H9 (cell line): Measurements from ENCODE around the gene EFNA5. TPM values are rescaled to one million over a fixed set of nuclear protein-coding genes. Genes with fewer than 3 reads are reported as not detected.
A peak's percentile ranks its signal among the peaks of the same experiment; 100 is the strongest.

Experiments used
- DNase-seq: peaks from one replicate; pipeline ENCODE4 v3.0.0-alpha.2; 2017
- H2AFZ ChIP-seq: one replicate; pipeline ENCODE4 v1.6.1; 2013; ENCODE audit warnings: mild to moderate bottlenecking, low read length, control low read depth, moderate library complexity
- H2AK5ac ChIP-seq: 2 replicates; pipeline ENCODE4 v1.6.1; 2013; ENCODE audit warnings: low read length, control low read depth, mixed read lengths; ENCODE audit not compliant: insufficient read length
- H2BK120ac ChIP-seq: one replicate; pipeline ENCODE4 v1.6.1; 2013; ENCODE audit warnings: low read depth, mild to moderate bottlenecking, low read length, control low read depth, inconsistent platforms; ENCODE audit not compliant: poor library complexity, severe bottlenecking
- H2BK12ac ChIP-seq: 2 replicates; pipeline ENCODE4 v1.6.1; 2013; ENCODE audit warnings: low read length, control low read depth, mixed read lengths, low read depth; ENCODE audit not compliant: insufficient read length
- H2BK15ac ChIP-seq: 2 replicates; pipeline ENCODE4 v1.6.1; 2013; ENCODE audit warnings: low read depth, low read length, control low read depth
- H2BK20ac ChIP-seq: one replicate; pipeline ENCODE4 v1.6.1; 2013; ENCODE audit warnings: low read depth, mild to moderate bottlenecking, low read length, control low read depth, inconsistent platforms; ENCODE audit not compliant: poor library complexity, severe bottlenecking
- H2BK5ac ChIP-seq: 2 replicates; pipeline ENCODE4 v1.6.1; 2013; ENCODE audit warnings: low read length, control low read depth, mixed read lengths; ENCODE audit not compliant: insufficient read length
- H3K14ac ChIP-seq: 2 replicates; pipeline ENCODE4 v1.6.1; 2013; ENCODE audit warnings: low read length, control low read depth; ENCODE audit not compliant: insufficient read depth
- H3K18ac ChIP-seq: 2 replicates; pipeline ENCODE4 v1.6.1; 2013; ENCODE audit warnings: low read depth, mild to moderate bottlenecking, mixed read lengths, low read length, control low read depth; ENCODE audit not compliant: insufficient read length
- H3K23ac ChIP-seq: 2 replicates; pipeline ENCODE4 v1.6.1; 2013; ENCODE audit warnings: low read length, control low read depth, mixed read lengths, low read depth; ENCODE audit not compliant: insufficient read length
- H3K23me2 ChIP-seq: 2 replicates; pipeline ENCODE4 v1.6.1; 2013; ENCODE audit warnings: low read depth, mild to moderate bottlenecking, mixed read lengths, low read length, control low read depth; ENCODE audit not compliant: insufficient read length, poor library complexity, severe bottlenecking
- H3K27ac ChIP-seq: 2 replicates; pipeline ENCODE4 v1.5.1; 2013; ENCODE audit warnings: low read length, control low read depth, mixed read lengths, low read depth; ENCODE audit not compliant: insufficient read length
- H3K27me3 ChIP-seq: 2 replicates; pipeline ENCODE4 v1.6.1; 2013; ENCODE audit warnings: low read length, control low read depth, inconsistent platforms; ENCODE audit not compliant: insufficient read depth
- H3K4ac ChIP-seq: 2 replicates; pipeline ENCODE4 v1.6.1; 2013; ENCODE audit warnings: low read depth, mild to moderate bottlenecking, control low read depth, inconsistent platforms, low read length, moderate library complexity
- H3K4me1 ChIP-seq: 2 replicates; pipeline ENCODE4 v1.6.1; 2013; ENCODE audit warnings: low read length, control low read depth, inconsistent platforms; ENCODE audit not compliant: insufficient read depth
- H3K4me2 ChIP-seq: 2 replicates; pipeline ENCODE4 v1.6.1; 2013; ENCODE audit warnings: low read length, control low read depth, mixed read lengths; ENCODE audit not compliant: insufficient read length, insufficient read depth
- H3K56ac ChIP-seq: 2 replicates; pipeline ENCODE4 v1.6.1; 2013; ENCODE audit warnings: low read depth, mild to moderate bottlenecking, mixed read lengths, low read length, control low read depth; ENCODE audit not compliant: insufficient read length
- H3K79me1 ChIP-seq: 2 replicates; pipeline ENCODE4 v1.6.1; 2013; ENCODE audit warnings: low read depth, mild to moderate bottlenecking, moderate library complexity, low read length, control low read depth, inconsistent platforms; ENCODE audit not compliant: insufficient read depth, poor library complexity, severe bottlenecking
- H3K79me2 ChIP-seq: 2 replicates; pipeline ENCODE4 v1.6.1; 2013; ENCODE audit warnings: low read length, control low read depth, inconsistent platforms; ENCODE audit not compliant: insufficient read depth
- H3K9ac ChIP-seq: 2 replicates; pipeline ENCODE4 v1.6.1; 2013; ENCODE audit warnings: low read length, control low read depth, mixed read lengths; ENCODE audit not compliant: insufficient read length; ENCODE audit errors: extremely low read depth
- H3K9me3 ChIP-seq: one replicate; pipeline ENCODE4 v1.6.1; 2013; ENCODE audit warnings: low read depth, low read length, inconsistent platforms; ENCODE audit not compliant: control insufficient read depth
- H3T11ph ChIP-seq: one replicate; pipeline ENCODE4 v1.6.1; 2013; ENCODE audit warnings: mild to moderate bottlenecking, low read length, control low read depth, inconsistent platforms
- H4K20me1 ChIP-seq: one replicate; pipeline ENCODE4 v1.6.1; 2013; ENCODE audit not compliant: control insufficient read depth, insufficient read length, insufficient read depth
- H4K5ac ChIP-seq: 2 replicates; pipeline ENCODE4 v1.6.1; 2013; ENCODE audit warnings: low read depth, mild to moderate bottlenecking, mixed read lengths, low read length, control low read depth; ENCODE audit not compliant: insufficient read length
- H4K8ac ChIP-seq: replicated peaks from 2 replicates; pipeline ENCODE4 v1.6.1; 2013; ENCODE audit warnings: low read length, control low read depth, mixed read lengths, low read depth; ENCODE audit not compliant: insufficient read length
- H4K91ac ChIP-seq: 2 replicates; pipeline ENCODE4 v1.6.1; 2013; ENCODE audit warnings: low read depth, mild to moderate bottlenecking, moderate library complexity, mixed read lengths, low read length, control low read depth; ENCODE audit not compliant: insufficient read length
- H3K27ac Mint-ChIP-seq, 3 experiments: 2 replicates in 2 of 3; 3 replicates in 1 of 3; pipeline ENCODE4 v1.8.0; 2020 to 2021; ENCODE audit warnings: mixed read lengths in 3 of 3, mild to moderate bottlenecking in 1 of 3, moderate library complexity in 1 of 3
- H3K27me3 Mint-ChIP-seq: 2 replicates; pipeline ENCODE4 v1.8.0; 2021; ENCODE audit warnings: low read depth, mild to moderate bottlenecking, moderate library complexity, mixed read lengths
- H3K36me3 Mint-ChIP-seq, 3 experiments: 2 replicates in 2 of 3; 3 replicates in 1 of 3; pipeline ENCODE4 v1.8.0; 2020 to 2021; ENCODE audit warnings: low read depth in 3 of 3, mixed read lengths in 3 of 3; ENCODE audit not compliant: insufficient read depth in 1 of 3
- H3K4me1 Mint-ChIP-seq, 2 experiments: 2 replicates each; pipeline ENCODE4 v1.8.0; 2020; ENCODE audit warnings: mixed read lengths in 2 of 2
- H3K4me3 Mint-ChIP-seq, 2 experiments: 2 replicates in 1 of 2; 3 replicates in 1 of 2; pipeline ENCODE4 v1.8.0; 2020 to 2021; ENCODE audit warnings: mild to moderate bottlenecking in 2 of 2, mixed read lengths in 2 of 2, moderate library complexity in 1 of 2
- H3K9me3 Mint-ChIP-seq, 2 experiments: 2 replicates in 1 of 2; 3 replicates in 1 of 2; pipeline ENCODE4 v1.8.0; 2020; ENCODE audit warnings: mild to moderate bottlenecking in 2 of 2, mixed read lengths in 2 of 2, moderate library complexity in 1 of 2
- WGBS: extraction: QIAGEN DNeasy Blood & Tissue Kit; methylation state at CpG from one replicate; pipeline ENCODE4 v1.1.7; 2013; ENCODE audit warnings: missing lambda C conversion rate, low lambda C conversion rate, mixed read lengths; ENCODE audit not compliant: insufficient read length; ENCODE audit errors: extremely low coverage; 5-methylcytosine and 5-hydroxymethylcytosine counted together
- total RNA-seq: library from RNA; stranded (reverse); gene quantifications from 2 replicates; pipeline ENCODE4 v1.2.1, GENCODE V29; 2021
- TF ChIP-seq, protein P1 (sequence below): fragments of 200-600 bp; sonication (generic); conservative IDR thresholded peaks from 3 replicates; pipeline ENCODE4 v1.8.0; 2021; ENCODE audit warnings: antibody characterized with exemption, mild to moderate bottlenecking

The EFNA5 gene
- total RNA-seq, 1 experiment from 2014 or later: 20.4 TPM

DNA sequence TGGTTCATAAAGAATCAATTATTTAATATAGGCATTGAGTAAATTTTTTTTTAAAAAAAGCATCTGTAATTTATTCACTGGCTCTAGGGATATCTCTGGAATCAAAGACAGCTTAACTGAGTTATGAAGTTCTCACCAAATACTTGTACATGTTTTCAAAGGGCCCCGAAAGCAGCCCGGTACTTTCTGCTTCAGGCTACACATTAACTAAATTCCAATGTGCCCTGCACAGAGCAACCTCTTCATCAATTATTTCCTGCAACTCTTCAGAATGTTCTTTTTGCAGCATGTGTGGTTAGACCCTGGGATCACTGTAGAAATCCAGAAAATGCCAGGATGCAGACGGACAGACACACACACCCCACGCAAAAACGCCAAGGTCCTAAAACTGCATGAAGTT is 209.0 kb downstream of the EFNA5 start:
- Mint-ChIP-seq H3K36me3 (peaks cover 0 to 4% (median 0%) of the 10 kb centered on the region in 3 experiments; a peak in 1 of 7 replicates), H3K27me3 (no peaks in the 10 kb centered on the region), H3K9me3 (no peaks in the 10 kb centered on the region), H3K4me1 (peaks cover 76 to 82% of the 10 kb centered on the region in 2 experiments), H3K4me3 (no peak overlapping the region), H3K27ac (peak overlapping the region in 1 of 3 experiments; percentile 16; a peak in 2 of 7 replicates)
- H3K9me3 ChIP-seq: no peaks in the 10 kb centered on the region
- H3K4me2 ChIP-seq: no peak overlapping the region
- no peak overlapping the region for H4K91ac ChIP-seq
- DNase-seq: no peak
- no peaks in the 10 kb centered on the region for H3K27me3 ChIP-seq
- H3K4me1 ChIP-seq: peaks cover 26% of the 10 kb centered on the region
- H3K23me2 ChIP-seq: no peaks in the 10 kb centered on the region
- no CpG with 5 or more reads among the region's 5 CpGs for WGBS
- no peak overlapping the region for H3K4ac ChIP-seq
- no peak overlapping the region for H2BK120ac ChIP-seq
- no peak overlapping the region for H3T11ph ChIP-seq
- H2BK12ac ChIP-seq: no peak overlapping the region
- TF ChIP-seq, protein P1, sequence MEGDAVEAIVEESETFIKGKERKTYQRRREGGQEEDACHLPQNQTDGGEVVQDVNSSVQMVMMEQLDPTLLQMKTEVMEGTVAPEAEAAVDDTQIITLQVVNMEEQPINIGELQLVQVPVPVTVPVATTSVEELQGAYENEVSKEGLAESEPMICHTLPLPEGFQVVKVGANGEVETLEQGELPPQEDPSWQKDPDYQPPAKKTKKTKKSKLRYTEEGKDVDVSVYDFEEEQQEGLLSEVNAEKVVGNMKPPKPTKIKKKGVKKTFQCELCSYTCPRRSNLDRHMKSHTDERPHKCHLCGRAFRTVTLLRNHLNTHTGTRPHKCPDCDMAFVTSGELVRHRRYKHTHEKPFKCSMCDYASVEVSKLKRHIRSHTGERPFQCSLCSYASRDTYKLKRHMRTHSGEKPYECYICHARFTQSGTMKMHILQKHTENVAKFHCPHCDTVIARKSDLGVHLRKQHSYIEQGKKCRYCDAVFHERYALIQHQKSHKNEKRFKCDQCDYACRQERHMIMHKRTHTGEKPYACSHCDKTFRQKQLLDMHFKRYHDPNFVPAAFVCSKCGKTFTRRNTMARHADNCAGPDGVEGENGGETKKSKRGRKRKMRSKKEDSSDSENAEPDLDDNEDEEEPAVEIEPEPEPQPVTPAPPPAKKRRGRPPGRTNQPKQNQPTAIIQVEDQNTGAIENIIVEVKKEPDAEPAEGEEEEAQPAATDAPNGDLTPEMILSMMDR: no peak
- H3K9ac ChIP-seq: no peak overlapping the region
- no peaks in the 10 kb centered on the region for H3K79me2 ChIP-seq
- no peak overlapping the region for H3K14ac ChIP-seq
- no peak overlapping the region for H2BK20ac ChIP-seq
- no peak overlapping the region for H3K56ac ChIP-seq
- H3K27ac ChIP-seq: no peak overlapping the region
- H2BK5ac ChIP-seq: no peak overlapping the region
- no peak overlapping the region for H4K8ac ChIP-seq
- H4K20me1 ChIP-seq: peaks cover 2% of the 10 kb centered on the region
- H3K18ac ChIP-seq: no peak overlapping the region
- H2BK15ac ChIP-seq: no peak overlapping the region
- no peak overlapping the region for H2AFZ ChIP-seq
- H3K79me1 ChIP-seq: no peaks in the 10 kb centered on the region
- H4K5ac ChIP-seq: no peak overlapping the region
- no peak overlapping the region for H2AK5ac ChIP-seq
- no peak overlapping the region for H3K23ac ChIP-seq
